ENCODE results near the gene IPO4.

DNA sequence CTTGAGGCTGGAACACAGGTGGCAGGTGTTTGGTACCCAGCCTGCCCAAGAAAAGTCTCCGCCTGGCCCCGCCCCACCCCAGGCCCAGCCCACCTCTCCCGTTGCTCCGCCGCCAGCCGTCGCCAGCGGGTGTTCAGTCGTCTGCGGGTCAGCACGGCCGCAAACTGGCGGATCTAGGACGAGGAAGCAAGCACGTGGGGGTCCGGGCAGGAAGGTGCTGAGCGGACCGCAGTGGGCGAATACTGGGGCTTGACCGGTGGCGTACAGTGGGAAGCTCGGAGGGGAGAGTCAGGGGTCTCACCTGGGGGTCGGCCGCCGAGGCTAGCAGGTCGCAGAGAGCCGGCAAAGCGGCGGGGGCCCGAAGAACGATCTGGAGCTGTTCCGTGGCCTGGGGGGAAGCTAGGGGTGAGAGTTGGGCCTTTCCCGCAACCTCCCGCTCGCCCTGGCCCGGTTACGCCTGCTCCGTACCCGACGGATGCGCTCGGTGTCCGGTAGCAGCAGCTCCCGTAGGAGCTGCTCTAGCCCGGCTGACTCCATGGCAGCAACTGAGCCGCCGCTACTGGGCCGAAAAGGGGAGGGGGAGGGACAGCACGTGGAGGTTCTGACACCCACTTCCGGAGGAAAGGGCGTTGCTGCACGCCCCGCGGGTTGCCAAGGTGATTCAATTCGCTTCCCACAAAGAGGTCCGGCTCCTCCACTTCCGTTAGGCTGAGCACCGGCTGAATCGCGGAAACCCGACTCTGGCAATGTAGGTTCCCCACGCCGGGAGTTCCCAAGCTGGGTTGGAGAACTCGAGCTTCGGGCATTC lies at the start of gene IPO4:
- TF ChIP-seq, protein P1, sequence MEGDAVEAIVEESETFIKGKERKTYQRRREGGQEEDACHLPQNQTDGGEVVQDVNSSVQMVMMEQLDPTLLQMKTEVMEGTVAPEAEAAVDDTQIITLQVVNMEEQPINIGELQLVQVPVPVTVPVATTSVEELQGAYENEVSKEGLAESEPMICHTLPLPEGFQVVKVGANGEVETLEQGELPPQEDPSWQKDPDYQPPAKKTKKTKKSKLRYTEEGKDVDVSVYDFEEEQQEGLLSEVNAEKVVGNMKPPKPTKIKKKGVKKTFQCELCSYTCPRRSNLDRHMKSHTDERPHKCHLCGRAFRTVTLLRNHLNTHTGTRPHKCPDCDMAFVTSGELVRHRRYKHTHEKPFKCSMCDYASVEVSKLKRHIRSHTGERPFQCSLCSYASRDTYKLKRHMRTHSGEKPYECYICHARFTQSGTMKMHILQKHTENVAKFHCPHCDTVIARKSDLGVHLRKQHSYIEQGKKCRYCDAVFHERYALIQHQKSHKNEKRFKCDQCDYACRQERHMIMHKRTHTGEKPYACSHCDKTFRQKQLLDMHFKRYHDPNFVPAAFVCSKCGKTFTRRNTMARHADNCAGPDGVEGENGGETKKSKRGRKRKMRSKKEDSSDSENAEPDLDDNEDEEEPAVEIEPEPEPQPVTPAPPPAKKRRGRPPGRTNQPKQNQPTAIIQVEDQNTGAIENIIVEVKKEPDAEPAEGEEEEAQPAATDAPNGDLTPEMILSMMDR (IDR thresholded peaks at IDR 0.05 in 4 of 5, conservative IDR thresholded peaks at IDR 0.05 in 1 of 5) = no peak
- peak; percentile 86 for TF ChIP-seq POLR2A (IDR thresholded peaks at IDR 0.05)
